Activated T-cell treated with anti-CD3 and anti-CD28 coated beads for 4 hours (primary cell): ENCODE results near the gene TBCE.
"Not testable (repeated sequence)": the region's sequence is repeated elsewhere in the genome, so short reads cannot be mapped to it uniquely, and the experiment has no call there.

Experiments
- DNase-seq: peaks from one replicate; pipeline ENCODE4 v3.0.0-alpha.2; 2020

The TBCE gene

GRCh38 chr1:235457856-235458255, 90.6 kb downstream of the TBCE start:
- not testable (repeated sequence) for DNase-seq

GRCh38 chr1:235460770-235461169, 93.5 kb downstream of the TBCE start:
- DNase-seq, result no peak

- no peak for DNase-seq
These were observed 94.7 kb downstream of the TBCE start for GRCh38 chr1:235461954-235462353.

GRCh38 chr1:235462832-235463231, 95.6 kb downstream of the TBCE start:
- DNase-seq, result not testable (repeated sequence)

GRCh38 chr1:235465066-235465465, 97.8 kb downstream of the TBCE start:
- no peak for DNase-seq

GRCh38 chr1:235468004-235468403, 100.8 kb downstream of the TBCE start:
- DNase-seq, result no peak

- no peak for DNase-seq
These were observed 101.7 kb downstream of the TBCE start for GRCh38 chr1:235468970-235469369.

GRCh38 chr1:235469897-235470296, 102.7 kb downstream of the TBCE start:
- DNase-seq, result not testable (repeated sequence)

GRCh38 chr1:235470741-235471439, 103.7 kb downstream of the TBCE start:
- DNase-seq, result no peak

GRCh38 chr1:235473806-235474205, 106.6 kb downstream of the TBCE start:
- DNase-seq, result no peak

GRCh38 chr1:235483090-235483489, 115.9 kb downstream of the TBCE start:
- no peak for DNase-seq

- DNase-seq, result no peak
These were observed 118.3 kb downstream of the TBCE start for GRCh38 chr1:235485558-235485957.

- DNase-seq, result no peak
These were observed 119.1 kb downstream of the TBCE start for GRCh38 chr1:235486321-235486720.

- no peak for DNase-seq
These were observed 124.4 kb downstream of the TBCE start for GRCh38 chr1:235491644-235492043.

- no peak for DNase-seq
These were observed 127.3 kb downstream of the TBCE start for GRCh38 chr1:235494531-235494930.

GRCh38 chr1:235495030-235495429, 127.8 kb downstream of the TBCE start:
- no peak for DNase-seq

GRCh38 chr1:235495551-235495950, 128.3 kb downstream of the TBCE start:
- no peak for DNase-seq

GRCh38 chr1:235500971-235501540, 133.8 kb downstream of the TBCE start:
- no peak for DNase-seq
